HepG2 (cell line): ENCODE measurements around the gene CDKN1C. TPM values are rescaled to one million over a fixed set of nuclear protein-coding genes. Genes with fewer than 3 reads are reported as not detected.

Experiments
- ATAC-seq: fragments of 200-7000 bp; cut with Tn5 transposase; 3 replicates; pipeline ENCODE4 v1.9.1; 2020; ENCODE audit warnings: mild to moderate bottlenecking, moderate library complexity
- BruUV-seq: library from RNA; stranded (reverse); fragments of 400-500 nt; replicated peaks from 2 replicates; lab custom pipeline; 2021; lab: Mats Ljungman, UMichigan
- CTCF ChIA-PET: fragments of 300-600 bp; formaldehyde crosslinking; extraction: SDS; loops from one replicate; lab custom pipeline; 2021; ENCODE audit warnings: low total read pairs, inconsistent platforms, low intra/inter-chr PET ratio; lab: Yijun Ruan, JAX
- POLR2A ChIA-PET: fragments of 350-600 bp; sonication (Branson Sonifier 250); formaldehyde crosslinking; loops from one replicate; lab custom pipeline; 2020; ENCODE audit warnings: antibody characterized with exemption, inconsistent platforms; lab: Yijun Ruan, JAX
- DNase-seq: peaks from one replicate; pipeline ENCODE4 v3.0.0-alpha.2; 2015; ENCODE audit warnings: low spot score
- FAIRE-seq: peaks from 3 replicates; lab custom pipeline; 2011; peaks lifted over from hg19 to GRCh38; lab: Jason Lieb, UNC
- H2AFZ ChIP-seq: one replicate; pipeline ENCODE4 v1.6.1; 2011; ENCODE audit warnings: low read length, inconsistent platforms
- H3K27ac ChIP-seq: fragments of 300-600 bp; 3 replicates; pipeline ENCODE4 v1.8.0; 2011; ENCODE audit warnings: mixed run types, mild to moderate bottlenecking, mixed read lengths, low read length, inconsistent platforms; ENCODE audit not compliant: insufficient read depth; ENCODE audit errors: extremely low read length
- H3K27me3 ChIP-seq, 2 experiments: fragments of 200-600 bp in 1 of 2; 2 replicates in 1 of 2; 3 replicates in 1 of 2; pipeline versions ENCODE4 v1.6.0 to v1.8.0; 2011; ENCODE audit warnings: low read length in 2 of 2, mild to moderate bottlenecking in 2 of 2, moderate library complexity in 2 of 2, inconsistent platforms in 1 of 2; ENCODE audit not compliant: insufficient read depth in 2 of 2, control insufficient read depth in 1 of 2
- H3K36me3 ChIP-seq, 2 experiments: fragments of 200-600 bp in 1 of 2; replicated peaks in 1 of 2; 2 replicates in 1 of 2; 3 replicates in 1 of 2; pipeline versions ENCODE4 v1.5.1 to v1.8.0; 2011; ENCODE audit warnings: low read length in 2 of 2, inconsistent platforms in 1 of 2; ENCODE audit not compliant: insufficient read depth in 2 of 2, control insufficient read depth in 1 of 2
- H3K4me1 ChIP-seq: 2 replicates; pipeline ENCODE4 v1.5.1; 2012; ENCODE audit warnings: low read length, inconsistent platforms; ENCODE audit not compliant: insufficient read depth
- H3K4me2 ChIP-seq: 2 replicates; pipeline ENCODE4 v1.6.0; 2011; ENCODE audit warnings: low read depth, low read length, inconsistent platforms
- H3K4me3 ChIP-seq, 3 experiments: fragments of 200-600 bp in 1 of 3; sonication (generic), shearing (Covaris generic) in 1 of 3; replicated peaks in 1 of 3; 2 replicates each; pipeline ENCODE4 v1.5.1; 2011 to 2016; ENCODE audit warnings: low read length in 3 of 3, inconsistent platforms in 2 of 3, low read depth in 2 of 3, mild to moderate bottlenecking in 2 of 3, control low read depth in 1 of 3, mixed read lengths in 1 of 3; ENCODE audit not compliant: insufficient read depth in 1 of 3
- H3K79me2 ChIP-seq: one replicate; pipeline ENCODE4 v1.6.1; 2011; ENCODE audit warnings: low read length, inconsistent platforms; ENCODE audit not compliant: insufficient read depth
- H3K9ac ChIP-seq: 2 replicates; pipeline ENCODE4 v1.6.0; 2011; ENCODE audit warnings: mild to moderate bottlenecking, low read depth, low read length, inconsistent platforms; ENCODE audit not compliant: insufficient read depth
- H3K9me3 ChIP-seq: 2 replicates; pipeline ENCODE4 v1.5.1; 2012; ENCODE audit warnings: mild to moderate bottlenecking, low read length
- H4K20me1 ChIP-seq: 2 replicates; pipeline ENCODE4 v1.6.0; 2011; ENCODE audit warnings: inconsistent platforms, mild to moderate bottlenecking, low read length, moderate library complexity; ENCODE audit not compliant: insufficient read depth
- CCAR2 ChIP-seq: fragments of 200-400 bp; formaldehyde crosslinking; optimal IDR thresholded peaks from 2 replicates; pipeline ENCODE3; 2018; ENCODE audit warnings: low read depth, mild to moderate bottlenecking, low read length, moderate library complexity
- HNRNPUL1 ChIP-seq: fragments of 200-400 bp; formaldehyde crosslinking; IDR thresholded peaks from 2 replicates; pipeline ENCODE4 v1.6.1; 2017; ENCODE audit warnings: low read depth, mild to moderate bottlenecking, low read length, moderate library complexity
- MED8 ChIP-seq: sonication (generic); formaldehyde crosslinking; IDR thresholded peaks from 2 replicates; pipeline ENCODE4 v1.8.1; 2023; ENCODE audit warnings: mild to moderate bottlenecking, missing genetic modification reagents; ENCODE audit not compliant: insufficient replicate concordance
- MIXL1 ChIP-seq: IDR thresholded peaks from 2 replicates; pipeline ENCODE4 v1.6.1; 2016
- MXI1 ChIP-seq: IDR thresholded peaks from 3 replicates; pipeline ENCODE4 v1.6.1; 2012; ENCODE audit warnings: low read depth, low read length, inconsistent platforms, borderline replicate concordance
- NFIC ChIP-seq: IDR thresholded peaks from 2 replicates; pipeline ENCODE4 v1.6.1; 2012; ENCODE audit warnings: mild to moderate bottlenecking, low read length, inconsistent platforms
- TCF7L2 ChIP-seq: IDR thresholded peaks from 2 replicates; pipeline ENCODE4 v1.6.1; 2011; ENCODE audit warnings: mild to moderate bottlenecking, low read depth, low read length, moderate library complexity
- ZBTB7A ChIP-seq: sonication (generic); formaldehyde crosslinking; IDR thresholded peaks from 2 replicates; pipeline ENCODE4 v1.8.0; 2022; ENCODE audit warnings: mild to moderate bottlenecking, missing genetic modification reagents
- ZC3H4 ChIP-seq: sonication (generic); formaldehyde crosslinking; IDR thresholded peaks from 2 replicates; pipeline ENCODE4 v1.4.0; 2020; ENCODE audit warnings: missing genetic modification reagents, borderline replicate concordance
- ZFP36L2 ChIP-seq: sonication (generic); formaldehyde crosslinking; IDR thresholded peaks from 2 replicates; pipeline ENCODE4 v1.4.0; 2020; ENCODE audit warnings: missing genetic modification reagents
- ZNF382 ChIP-seq: sonication (generic); formaldehyde crosslinking; IDR thresholded peaks from 2 replicates; pipeline ENCODE4 v1.5.0; 2020; ENCODE audit warnings: missing genetic modification reagents, mild to moderate bottlenecking, borderline replicate concordance
- ZNF709 ChIP-seq: sonication (generic); formaldehyde crosslinking; IDR thresholded peaks from 2 replicates; pipeline ENCODE4 v1.5.0; 2020; ENCODE audit warnings: mild to moderate bottlenecking, missing genetic modification reagents
- ZNF761 ChIP-seq: sonication (generic); formaldehyde crosslinking; conservative IDR thresholded peaks from 2 replicates; pipeline ENCODE4 v1.4.0; 2020; ENCODE audit warnings: mild to moderate bottlenecking, missing genetic modification reagents
- WGBS: methylation state at CpG from one replicate; pipeline ENCODE4 v1.1.6; 2017; ENCODE audit warnings: low lambda C conversion rate; 5-methylcytosine and 5-hydroxymethylcytosine counted together
- in situ Hi-C: cut with HindIII; loops from 2 replicates; pipeline ENCODE4 v1.10.0; 2017; ENCODE audit warnings: low pct_unique_long_range_greater_than_20kb; ENCODE audit not compliant: extremely low pct_ligation_motif_present
- intact Hi-C: fragments of 100-400 bp; cut with micrococcal nuclease; formaldehyde crosslinking; loops from one replicate; pipeline ENCODE4 v1.10.0; 2022; ENCODE audit not compliant: unreplicated experiment
- polyA plus RNA-seq, 8 experiments: library from polyadenylated mRNA; depleted of rRNA in 3 of 8; stranded (reverse) in 7 of 8; unstranded in 1 of 8; fragments of >200 nt; fragmentation: Illumina TruSeq in 4 of 8; extraction: Trizol in 4 of 8; gene quantifications; 2 replicates each; pipeline versions ENCODE4 v1.2.1 to v1.2.3, GENCODE V29; 2011 to 2016; ENCODE audit warnings: low read depth in 4 of 8, missing spikeins in 1 of 8, mixed read lengths in 1 of 8; ENCODE audit not compliant: insufficient read depth in 1 of 8
- total RNA-seq, 5 experiments: library from RNA; depleted of rRNA; stranded (reverse); fragments of >200 nt; fragmentation: Illumina TruSeq; extraction: Trizol; gene quantifications; 2 replicates each; pipeline ENCODE4 v1.2.3, GENCODE V29; 2016; ENCODE audit warnings: low read depth in 1 of 5
- TF ChIP-seq, protein P1 (sequence below): IDR thresholded peaks from 2 replicates; pipeline ENCODE4 v1.6.1; 2016; ENCODE audit warnings: control low read depth
- TF ChIP-seq, protein P2 (sequence below): sonication (generic); formaldehyde crosslinking; IDR thresholded peaks from 2 replicates; pipeline ENCODE4 v1.8.1; 2022; ENCODE audit warnings: low read depth, mild to moderate bottlenecking, missing genetic modification reagents
- TF ChIP-seq, protein P3 (sequence below): sonication (generic); formaldehyde crosslinking; IDR thresholded peaks from 2 replicates; pipeline ENCODE4 v1.4.0; 2020; ENCODE audit warnings: mild to moderate bottlenecking, missing genetic modification reagents, borderline replicate concordance

CDKN1C gene
- total and polyA plus RNA-seq, 2 of the 13 experiments (the other 11 are each of a cell fraction or from before 2014, with no cell fraction given), result not detected

DNA sequence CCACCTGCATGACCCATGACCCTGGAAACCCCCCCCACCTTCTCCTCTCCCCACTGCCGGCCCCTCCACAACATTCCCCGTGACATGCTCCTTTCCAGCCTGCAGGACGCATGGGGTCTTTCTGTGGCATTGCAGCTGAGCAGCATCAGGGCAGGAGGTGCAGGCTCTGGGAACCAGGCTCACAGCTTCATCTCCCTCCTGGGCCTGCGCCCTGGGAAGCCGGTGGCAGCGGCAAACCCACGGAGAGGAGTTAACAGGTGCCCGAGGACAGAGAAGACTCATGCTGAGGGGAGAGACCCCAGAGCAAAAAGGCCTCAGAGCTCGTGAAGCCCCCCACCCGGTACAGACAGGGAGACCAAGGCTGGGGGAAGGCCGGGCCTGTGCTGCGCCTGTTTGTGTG, 32.2 kb downstream of the CDKN1C start (continued):
- no peak for TF ChIP-seq ZNF382 (CRISPR knock-in tag)
- no peak for TF ChIP-seq ZNF709
- TF ChIP-seq TCF7L2, result no peak
- TF ChIP-seq ZFP36L2 (CRISPR knock-in tag), result no peak
- no peak for TF ChIP-seq ZC3H4 (CRISPR knock-in tag)
- TF ChIP-seq ZNF761 (CRISPR knock-in tag), result no peak
- no peak for TF ChIP-seq CCAR2
- TF ChIP-seq NFIC, result no peak
- TF ChIP-seq, protein P1, sequence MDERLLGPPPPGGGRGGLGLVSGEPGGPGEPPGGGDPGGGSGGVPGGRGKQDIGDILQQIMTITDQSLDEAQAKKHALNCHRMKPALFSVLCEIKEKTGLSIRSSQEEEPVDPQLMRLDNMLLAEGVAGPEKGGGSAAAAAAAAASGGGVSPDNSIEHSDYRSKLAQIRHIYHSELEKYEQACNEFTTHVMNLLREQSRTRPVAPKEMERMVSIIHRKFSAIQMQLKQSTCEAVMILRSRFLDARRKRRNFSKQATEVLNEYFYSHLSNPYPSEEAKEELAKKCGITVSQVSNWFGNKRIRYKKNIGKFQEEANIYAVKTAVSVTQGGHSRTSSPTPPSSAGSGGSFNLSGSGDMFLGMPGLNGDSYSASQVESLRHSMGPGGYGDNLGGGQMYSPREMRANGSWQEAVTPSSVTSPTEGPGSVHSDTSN, result no peak

DNA sequence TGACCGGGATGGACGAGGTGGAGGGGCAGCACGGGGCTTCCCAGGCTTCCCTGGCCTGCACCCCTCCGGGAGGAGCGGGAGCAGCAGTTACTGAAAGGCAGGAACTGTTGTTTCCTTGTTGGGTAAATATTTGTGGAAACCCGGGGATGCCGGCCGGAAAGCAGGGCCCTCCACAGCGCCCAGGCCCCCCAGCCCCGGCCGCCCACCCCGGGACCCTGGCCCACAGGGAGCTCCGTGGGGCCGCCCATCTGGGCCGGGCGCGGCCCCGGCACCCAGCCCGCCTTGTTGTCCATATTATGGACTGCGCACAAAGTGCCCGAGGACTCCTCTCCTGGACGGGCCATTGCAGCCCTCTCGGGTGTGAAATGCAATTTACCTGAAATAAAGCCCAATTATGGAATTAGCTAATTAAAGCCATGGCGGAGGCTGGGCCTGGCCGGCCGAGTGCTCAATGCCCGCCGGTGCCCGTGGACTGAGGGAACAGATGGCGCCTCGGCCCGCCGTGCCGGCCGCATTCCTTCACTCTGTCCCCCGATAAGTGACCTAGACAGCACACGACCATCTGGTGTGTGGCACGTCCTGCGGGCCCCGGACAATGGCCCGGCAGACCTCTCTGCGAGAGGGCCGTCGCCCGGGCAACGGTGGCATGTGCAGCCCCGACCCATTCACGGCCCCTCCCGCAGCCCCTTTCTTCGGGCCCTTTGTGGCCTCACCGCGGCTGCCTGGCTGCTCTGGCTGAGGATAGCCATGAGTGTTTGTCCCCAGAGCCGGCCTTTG, 35.4 kb downstream of the CDKN1C start:
- Histone ChIP-seq H3K36me3 (no peaks in the 10 kb centered on the region), H3K27ac (no peak overlapping the region), H4K20me1 (peaks cover 3% of the 10 kb centered on the region; the same call in 1 of the 2 replicates), H3K4me2 (no peak overlapping the region), H3K4me3 (no peak overlapping the region), H3K9me3 (no peaks in the 10 kb centered on the region), H3K27me3 (peaks cover 21 to 88% of the 10 kb centered on the region in 2 experiments; a peak in 4 of 5 replicates), H3K79me2 (no peaks in the 10 kb centered on the region), H2AFZ (no peak overlapping the region), H3K9ac (no peak overlapping the region), H3K4me1 (no peaks in the 10 kb centered on the region)
- DNase-seq (no peak), FAIRE-seq (no peak), ATAC-seq (no peak)
- in situ Hi-C loops, result no loop called here
- BruUV-seq, result no TSS peak
- ChIA-PET POLR2A (no interaction called here), CTCF (no interaction called here)
- 36% methylated on average over 15 of the region's 53 CpGs for WGBS
- intact Hi-C loops, result no loop called here
- TF ChIP-seq, protein P2, sequence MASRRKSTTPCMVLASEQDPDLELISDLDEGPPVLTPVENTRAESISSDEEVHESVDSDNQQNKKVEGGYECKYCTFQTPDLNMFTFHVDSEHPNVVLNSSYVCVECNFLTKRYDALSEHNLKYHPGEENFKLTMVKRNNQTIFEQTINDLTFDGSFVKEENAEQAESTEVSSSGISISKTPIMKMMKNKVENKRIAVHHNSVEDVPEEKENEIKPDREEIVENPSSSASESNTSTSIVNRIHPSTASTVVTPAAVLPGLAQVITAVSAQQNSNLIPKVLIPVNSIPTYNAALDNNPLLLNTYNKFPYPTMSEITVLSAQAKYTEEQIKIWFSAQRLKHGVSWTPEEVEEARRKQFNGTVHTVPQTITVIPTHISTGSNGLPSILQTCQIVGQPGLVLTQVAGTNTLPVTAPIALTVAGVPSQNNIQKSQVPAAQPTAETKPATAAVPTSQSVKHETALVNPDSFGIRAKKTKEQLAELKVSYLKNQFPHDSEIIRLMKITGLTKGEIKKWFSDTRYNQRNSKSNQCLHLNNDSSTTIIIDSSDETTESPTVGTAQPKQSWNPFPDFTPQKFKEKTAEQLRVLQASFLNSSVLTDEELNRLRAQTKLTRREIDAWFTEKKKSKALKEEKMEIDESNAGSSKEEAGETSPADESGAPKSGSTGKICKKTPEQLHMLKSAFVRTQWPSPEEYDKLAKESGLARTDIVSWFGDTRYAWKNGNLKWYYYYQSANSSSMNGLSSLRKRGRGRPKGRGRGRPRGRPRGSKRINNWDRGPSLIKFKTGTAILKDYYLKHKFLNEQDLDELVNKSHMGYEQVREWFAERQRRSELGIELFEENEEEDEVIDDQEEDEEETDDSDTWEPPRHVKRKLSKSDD (CRISPR knock-in tag), result no peak
- TF ChIP-seq, protein P3, sequence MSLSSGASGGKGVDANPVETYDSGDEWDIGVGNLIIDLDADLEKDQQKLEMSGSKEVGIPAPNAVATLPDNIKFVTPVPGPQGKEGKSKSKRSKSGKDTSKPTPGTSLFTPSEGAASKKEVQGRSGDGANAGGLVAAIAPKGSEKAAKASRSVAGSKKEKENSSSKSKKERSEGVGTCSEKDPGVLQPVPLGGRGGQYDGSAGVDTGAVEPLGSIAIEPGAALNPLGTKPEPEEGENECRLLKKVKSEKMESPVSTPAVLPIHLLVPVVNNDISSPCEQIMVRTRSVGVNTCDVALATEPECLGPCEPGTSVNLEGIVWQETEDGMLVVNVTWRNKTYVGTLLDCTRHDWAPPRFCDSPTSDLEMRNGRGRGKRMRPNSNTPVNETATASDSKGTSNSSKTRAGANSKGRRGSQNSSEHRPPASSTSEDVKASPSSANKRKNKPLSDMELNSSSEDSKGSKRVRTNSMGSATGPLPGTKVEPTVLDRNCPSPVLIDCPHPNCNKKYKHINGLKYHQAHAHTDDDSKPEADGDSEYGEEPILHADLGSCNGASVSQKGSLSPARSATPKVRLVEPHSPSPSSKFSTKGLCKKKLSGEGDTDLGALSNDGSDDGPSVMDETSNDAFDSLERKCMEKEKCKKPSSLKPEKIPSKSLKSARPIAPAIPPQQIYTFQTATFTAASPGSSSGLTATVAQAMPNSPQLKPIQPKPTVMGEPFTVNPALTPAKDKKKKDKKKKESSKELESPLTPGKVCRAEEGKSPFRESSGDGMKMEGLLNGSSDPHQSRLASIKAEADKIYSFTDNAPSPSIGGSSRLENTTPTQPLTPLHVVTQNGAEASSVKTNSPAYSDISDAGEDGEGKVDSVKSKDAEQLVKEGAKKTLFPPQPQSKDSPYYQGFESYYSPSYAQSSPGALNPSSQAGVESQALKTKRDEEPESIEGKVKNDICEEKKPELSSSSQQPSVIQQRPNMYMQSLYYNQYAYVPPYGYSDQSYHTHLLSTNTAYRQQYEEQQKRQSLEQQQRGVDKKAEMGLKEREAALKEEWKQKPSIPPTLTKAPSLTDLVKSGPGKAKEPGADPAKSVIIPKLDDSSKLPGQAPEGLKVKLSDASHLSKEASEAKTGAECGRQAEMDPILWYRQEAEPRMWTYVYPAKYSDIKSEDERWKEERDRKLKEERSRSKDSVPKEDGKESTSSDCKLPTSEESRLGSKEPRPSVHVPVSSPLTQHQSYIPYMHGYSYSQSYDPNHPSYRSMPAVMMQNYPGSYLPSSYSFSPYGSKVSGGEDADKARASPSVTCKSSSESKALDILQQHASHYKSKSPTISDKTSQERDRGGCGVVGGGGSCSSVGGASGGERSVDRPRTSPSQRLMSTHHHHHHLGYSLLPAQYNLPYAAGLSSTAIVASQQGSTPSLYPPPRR (CRISPR knock-in tag), result no peak
- TF ChIP-seq HNRNPUL1 (no peak), MED8 (CRISPR knock-in tag) (no peak), MXI1 (no peak), ZBTB7A (CRISPR knock-in tag) (no peak), MIXL1 (CRISPR knock-in tag) (no peak)
